Right ventricle myocardium superior (tissue), 1 donor: ENCODE results near the gene SPRYD3. TPM values are rescaled to one million over a fixed set of nuclear protein-coding genes. Genes with fewer than 3 reads are reported as not detected.
"Not testable (repeated sequence)": the region's sequence is repeated elsewhere in the genome, so short reads cannot be mapped to it uniquely, and the experiment has no call there.

Experiments
- ATAC-seq: fragments of 200-7000 bp; cut with Tn5 transposase; one replicate; pipeline ENCODE4 v1.9.1; 2020; ENCODE audit warnings: mild to moderate bottlenecking; ENCODE audit not compliant: poor library complexity
- DNase-seq: peaks from one replicate; pipeline ENCODE4 v3.0.0-alpha.2; 2020
- intact Hi-C: fragments of 100-400 bp; cut with DNase I; formaldehyde crosslinking; loops from one replicate; pipeline ENCODE4 v1.11.2; 2022
- long read RNA-seq: library from polyadenylated mRNA; unstranded; transcript quantifications from one replicate; pipeline ENCODE4 v2.0.0, GENCODE V29; 2021
- total RNA-seq: library from RNA; stranded (reverse); fragmentation: NEBNext Ultra II Directional; extraction: Animal tissue kit (Norgen Biotek cat#: 25700); gene quantifications from one replicate; pipeline ENCODE4 v1.2.1, GENCODE V29; 2021
- donor health status: DM: no; HTN: yes; CAD: no; lungs with severe emphysema.

Gene SPRYD3
- total RNA-seq, result 37.8 TPM
- long read RNA-seq, transcript SPRYD3-201 (11 exons, 2,932 nt), result major isoform, 230 of 249 reads
- long read RNA-seq, partial matches to known transcripts, result 7 of 249 reads
- long read RNA-seq, other reads (novel, unspliced or antisense), result 12 of 249 reads

- intact Hi-C loops, result no loop called here
- ATAC-seq (peak; percentile 99), DNase-seq (peak; percentile 98)
Measured at GRCh38 chr12:53079226-53080117, at the start of gene SPRYD3. SPRYD3 (minus strand) TSS chr12:53079390; CDS start chr12:53079333, 57 bp downstream.

- intact Hi-C loops, result no loop called here
- no peak for DNase-seq
- ATAC-seq, result no peak
Measured at GRCh38 chr12:53127169-53127568, 48.0 kb upstream of the SPRYD3 start.

DNA sequence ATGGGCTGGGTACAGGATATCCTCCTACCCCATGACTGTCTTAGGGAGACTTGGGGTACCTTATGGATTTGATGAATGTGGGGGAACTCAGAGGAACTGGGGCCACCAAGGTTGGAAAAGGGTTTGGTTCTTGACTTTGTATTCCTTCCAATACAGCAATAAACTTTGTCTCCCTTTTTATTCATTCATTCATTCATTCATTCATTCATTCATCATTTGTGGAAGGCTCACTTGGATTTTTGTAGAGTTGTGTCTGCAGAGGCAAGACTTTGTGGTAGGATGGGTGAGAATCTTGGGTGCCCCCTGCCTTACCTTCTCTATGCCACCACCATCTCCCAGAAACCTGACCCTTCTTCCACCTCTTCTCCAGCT lies 45.1 kb upstream of the SPRYD3 start:
- intact Hi-C loops, result no loop called here
- ATAC-seq (no peak), DNase-seq (no peak)

GRCh38 chr12:53123578-53124351 lies 44.6 kb upstream of the SPRYD3 start:
- no peak for ATAC-seq
- DNase-seq, result no peak
- intact Hi-C loops, result no loop called here

GRCh38 chr12:53122961-53123468 lies 43.8 kb upstream of the SPRYD3 start:
- intact Hi-C loops, result no loop called here
- DNase-seq, result no peak
- ATAC-seq, result no peak

DNA sequence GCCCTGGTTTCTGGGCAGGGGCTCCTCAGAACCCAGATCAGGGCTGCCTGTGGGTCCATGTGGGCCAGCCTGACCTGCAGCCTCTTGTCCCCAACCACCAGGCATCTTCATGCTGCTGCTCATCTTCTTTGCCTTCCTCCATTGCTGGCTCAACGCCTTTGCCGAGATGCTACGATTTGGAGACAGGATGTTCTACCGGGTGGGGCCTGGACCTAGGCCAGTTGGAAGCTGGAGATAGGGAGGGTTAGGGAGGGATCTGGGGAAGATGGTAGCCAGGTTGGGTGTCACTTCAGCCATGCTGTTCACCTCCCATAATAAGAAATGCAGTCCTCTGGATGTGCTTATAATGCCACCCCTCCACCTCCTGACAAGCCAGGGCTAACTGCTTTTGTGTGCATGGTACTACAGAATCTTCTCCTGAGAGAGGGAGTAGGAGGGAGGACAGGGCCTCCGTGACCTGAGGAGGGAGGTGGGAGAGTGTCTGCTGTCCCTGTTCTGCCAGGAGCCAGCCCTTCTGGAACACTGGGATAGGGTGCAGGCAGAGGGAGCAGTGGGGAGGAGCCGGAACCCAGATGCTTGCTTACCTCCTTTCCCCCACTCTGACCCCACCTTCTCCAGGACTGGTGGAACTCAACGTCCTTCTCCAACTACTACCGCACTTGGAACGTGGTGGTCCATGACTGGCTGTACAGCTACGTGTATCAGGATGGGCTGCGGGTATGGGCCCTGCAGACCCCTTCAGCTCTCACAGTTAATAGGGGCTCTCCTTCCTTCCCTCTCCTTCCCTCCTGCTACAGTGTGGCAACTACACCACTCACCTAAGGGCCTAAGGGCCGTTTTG lies 41.7 kb upstream of the SPRYD3 start:
- intact Hi-C loops, result no loop called here
- no peak for DNase-seq
- no peak for ATAC-seq

- ATAC-seq (no peak), DNase-seq (no peak)
- intact Hi-C loops, result no loop called here
Measured at GRCh38 chr12:53118751-53119300, 39.6 kb upstream of the SPRYD3 start.

DNA sequence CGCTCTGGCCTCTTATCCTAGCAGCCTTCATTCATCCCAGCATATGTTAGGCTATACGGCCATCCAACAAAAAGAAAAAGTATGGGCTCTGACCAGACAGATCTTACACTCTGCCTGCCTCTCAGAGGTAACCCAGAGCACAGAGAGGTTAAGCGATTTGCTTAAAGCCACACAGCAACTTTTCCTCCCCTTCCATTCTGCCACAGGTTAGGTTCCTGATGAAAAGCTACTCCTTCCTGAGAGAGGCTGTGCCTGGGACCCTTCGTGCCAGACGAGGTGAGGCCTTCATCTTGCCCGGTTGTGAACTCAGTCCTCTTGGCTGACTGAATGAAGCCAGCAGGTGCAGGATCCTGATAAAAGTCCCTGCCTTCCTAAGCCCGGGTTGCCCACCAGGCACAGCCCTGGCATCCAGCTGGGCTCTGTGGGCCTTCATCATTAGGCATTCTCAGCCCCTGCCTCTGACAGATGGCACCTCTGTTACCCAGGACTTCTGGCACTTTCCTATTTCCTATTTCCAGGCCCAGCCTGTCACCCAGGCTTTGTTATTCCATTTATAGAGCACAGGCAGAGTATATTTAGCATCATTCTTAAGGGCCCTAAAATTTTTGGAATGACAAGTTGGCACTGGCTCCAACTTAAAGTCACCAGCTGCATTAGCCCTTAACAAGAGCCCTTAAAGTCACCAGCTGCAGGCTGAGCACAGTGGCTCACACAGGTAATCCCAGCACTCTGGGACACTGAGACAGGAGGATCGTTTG lies 36.9 kb upstream of the SPRYD3 start:
- ATAC-seq, result peak; percentile 89
- no peak for DNase-seq
- intact Hi-C loops, result no loop called here

DNA sequence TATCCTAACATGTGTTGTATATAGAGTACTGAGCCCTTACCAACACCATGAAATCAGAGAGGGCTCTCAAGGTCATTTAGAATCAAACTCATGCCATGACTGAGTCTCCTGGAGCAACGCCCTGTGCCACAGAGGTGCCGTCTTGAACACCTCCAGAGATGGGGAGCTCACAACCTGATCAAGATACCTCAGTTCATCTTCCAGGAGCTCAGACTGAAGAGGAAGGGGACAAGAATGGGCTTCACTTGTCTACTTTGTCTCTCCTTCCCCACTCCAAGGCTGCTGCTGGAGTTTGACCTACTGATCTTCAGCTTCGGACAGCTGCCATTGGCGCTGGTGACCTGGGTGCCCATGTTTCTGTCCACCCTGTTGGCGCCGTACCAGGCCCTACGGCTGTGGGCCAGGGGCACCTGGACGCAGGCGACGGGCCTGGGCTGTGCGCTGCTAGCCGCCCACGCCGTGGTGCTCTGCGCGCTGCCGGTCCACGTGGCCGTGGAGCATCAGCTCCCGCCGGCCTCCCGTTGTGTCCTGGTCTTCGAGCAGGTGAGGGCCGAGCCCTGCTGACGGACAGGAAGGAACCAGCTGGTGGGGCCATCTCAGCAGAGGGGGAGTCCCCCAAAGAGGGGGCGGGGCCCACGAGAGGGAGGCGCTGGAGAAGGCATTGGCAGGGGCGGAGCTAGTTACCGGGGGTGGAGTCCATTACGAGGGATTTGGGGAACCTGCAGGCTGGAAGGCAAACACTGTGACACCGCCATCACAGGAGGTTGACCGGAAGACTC lies 36.1 kb upstream of the SPRYD3 start:
- intact Hi-C loops, result no loop called here
- no peak for DNase-seq
- ATAC-seq, result peak; percentile 11

DNA sequence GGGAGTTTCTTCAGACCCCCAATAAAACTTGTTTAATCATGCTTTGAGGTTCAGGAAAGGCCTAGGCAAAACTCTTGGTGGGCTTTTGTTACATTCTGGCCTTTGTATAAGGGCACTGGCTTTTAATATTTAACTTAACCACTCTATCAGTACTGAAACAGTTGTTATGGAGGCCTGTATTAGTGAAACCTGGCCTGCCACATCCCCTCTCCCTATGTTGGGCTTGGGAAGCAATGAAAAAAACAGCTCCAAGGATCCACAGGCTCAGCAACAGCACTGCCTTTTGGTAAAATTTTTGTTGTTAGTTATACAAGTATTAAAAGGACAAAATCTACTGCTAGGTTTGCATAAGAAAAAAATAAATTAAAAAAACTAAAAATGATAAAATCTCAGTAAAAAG lies 34.8 kb upstream of the SPRYD3 start:
- ATAC-seq, result no peak
- intact Hi-C loops, result no loop called here
- no peak for DNase-seq

DNA sequence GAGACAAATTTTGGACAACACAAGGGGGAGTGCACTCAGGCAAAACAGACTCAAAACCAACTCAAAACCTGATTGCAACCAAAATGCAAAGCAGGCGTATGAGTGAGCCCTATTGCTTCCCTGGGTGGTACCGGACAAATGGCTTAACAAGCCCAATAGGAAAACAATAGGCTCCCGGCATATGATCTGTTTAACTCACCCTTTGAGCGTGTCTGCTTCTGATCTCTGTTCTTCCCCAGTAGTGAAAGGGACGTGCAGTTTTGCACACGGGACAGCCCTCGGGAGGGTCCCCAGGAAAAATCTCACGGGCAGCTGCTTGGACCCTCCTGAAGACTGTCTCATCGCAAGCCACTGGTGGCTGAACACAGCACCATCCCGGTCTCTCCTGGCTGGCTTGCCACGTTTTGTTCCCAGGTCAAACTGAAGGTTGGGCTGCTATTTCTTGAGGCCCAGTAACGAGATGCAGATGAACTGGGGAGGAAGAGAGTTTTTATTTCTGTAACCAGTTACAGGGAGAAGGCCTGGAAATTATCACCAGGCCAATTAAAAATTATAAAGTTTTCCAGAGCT lies 34.0 kb upstream of the SPRYD3 start:
- DNase-seq (no peak), ATAC-seq (no peak)
- intact Hi-C loops, result no loop called here

DNA sequence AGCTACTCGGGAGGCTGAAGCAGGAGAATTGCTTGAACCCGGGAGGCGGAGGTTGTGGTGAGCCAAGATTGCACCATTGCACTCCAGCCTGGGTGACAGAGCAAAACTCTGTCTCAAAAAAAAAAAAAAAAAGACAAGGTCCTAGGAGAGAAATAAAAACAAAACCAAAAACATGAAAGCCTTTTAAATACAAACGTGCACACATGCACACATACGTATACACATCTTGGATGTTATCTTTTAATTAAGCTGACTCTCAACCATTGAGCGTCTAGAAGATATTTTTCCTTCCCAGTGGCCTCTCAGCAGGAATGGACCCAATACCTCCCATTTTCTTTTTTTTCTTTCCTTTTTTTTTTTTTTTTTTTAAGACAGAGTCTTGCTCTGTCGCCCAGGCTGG lies 33.2 kb upstream of the SPRYD3 start:
- DNase-seq, intact Hi-C loops, ATAC-seq: not testable (repeated sequence)

DNA sequence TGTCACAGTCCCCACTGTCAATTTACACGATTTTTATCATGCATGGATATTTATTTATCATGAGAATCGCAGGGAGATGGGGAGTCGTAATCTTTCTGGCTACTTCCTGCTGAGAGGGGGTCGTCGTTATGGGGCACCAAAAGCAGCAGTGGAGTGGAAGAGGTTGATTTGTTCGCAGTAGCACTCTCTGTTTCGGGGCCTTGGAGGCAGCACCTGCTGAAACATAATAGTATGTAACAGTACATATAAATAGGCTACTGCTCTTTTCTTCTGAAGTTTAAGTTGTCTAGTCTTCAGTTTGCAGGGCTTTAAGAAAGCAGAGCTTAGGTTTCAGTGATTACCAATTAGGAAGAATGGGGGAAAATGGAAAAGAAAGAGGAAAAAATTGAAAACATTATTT lies 27.9 kb upstream of the SPRYD3 start:
- intact Hi-C loops, result no loop called here
- no peak for DNase-seq
- no peak for ATAC-seq

DNA sequence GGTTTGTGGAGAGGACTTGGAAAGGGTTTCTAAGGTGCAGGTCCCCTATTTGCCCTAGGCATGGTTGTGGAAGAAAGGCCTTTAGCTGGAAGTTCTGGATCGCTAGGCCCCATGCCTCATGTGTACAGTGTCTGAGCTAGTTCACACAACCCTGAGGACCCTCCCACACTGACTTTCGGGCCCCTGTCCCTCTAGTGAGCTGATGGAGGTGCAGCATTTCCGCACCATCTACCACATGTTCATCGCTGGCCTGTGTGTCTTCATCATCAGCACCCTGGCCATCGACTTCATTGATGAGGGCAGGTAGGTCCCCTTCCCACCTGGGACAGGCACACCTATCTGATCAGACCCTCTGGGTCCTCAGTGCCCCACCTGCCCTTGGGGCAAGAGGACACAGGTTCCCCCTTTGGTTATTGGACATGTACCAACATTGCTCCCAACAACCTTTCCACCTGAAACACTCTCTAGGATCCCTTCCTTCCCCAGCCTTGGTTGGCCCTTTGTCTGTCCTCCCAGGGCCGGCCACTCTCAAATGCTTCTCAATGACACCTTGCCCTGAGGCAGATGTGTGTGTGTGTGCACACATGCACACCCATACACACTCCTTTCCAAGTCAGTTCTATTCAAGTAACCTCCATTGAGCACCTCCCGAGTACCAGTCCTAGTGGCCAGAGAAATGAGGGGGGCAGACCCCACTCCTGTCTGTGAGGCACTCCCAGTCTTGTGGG lies 26.7 kb upstream of the SPRYD3 start:
- ATAC-seq (no peak), DNase-seq (no peak)
- intact Hi-C loops, result no loop called here

GRCh38 chr12:53105256-53105655 lies 26.1 kb upstream of the SPRYD3 start:
- ATAC-seq (no peak), DNase-seq (no peak)
- intact Hi-C loops, result no loop called here

DNA sequence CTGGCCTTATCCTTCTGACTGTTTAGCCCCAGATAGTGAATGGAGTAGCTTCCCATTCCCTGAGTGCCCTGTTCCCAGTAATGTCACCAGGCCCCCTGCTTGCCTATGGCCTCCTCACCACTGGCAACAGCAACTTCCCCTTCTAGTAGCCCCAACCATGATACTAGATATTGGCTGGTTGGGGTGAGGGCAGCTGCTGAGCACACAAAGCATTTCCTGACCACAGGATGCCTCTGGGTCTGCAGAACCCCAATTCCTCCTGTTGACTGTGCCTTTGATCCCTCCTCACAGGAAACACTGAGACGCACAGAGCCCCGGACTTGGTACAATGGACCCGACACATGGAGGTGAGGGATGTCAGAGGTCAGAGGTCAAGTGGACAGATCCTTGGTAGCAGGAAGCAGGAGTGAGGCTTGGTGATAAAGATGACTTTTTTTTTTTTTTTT lies 24.7 kb upstream of the SPRYD3 start:
- no peak for ATAC-seq
- DNase-seq, result no peak
- intact Hi-C loops, result no loop called here
